Measurements from ENCODE around the gene GALNT8. TPM values are rescaled to one million over a fixed set of nuclear protein-coding genes. Genes with fewer than 3 reads are reported as not detected.

GALNT8 gene
- total RNA-seq, 1 donor from 2014 or later: 0.77 TPM

DNA sequence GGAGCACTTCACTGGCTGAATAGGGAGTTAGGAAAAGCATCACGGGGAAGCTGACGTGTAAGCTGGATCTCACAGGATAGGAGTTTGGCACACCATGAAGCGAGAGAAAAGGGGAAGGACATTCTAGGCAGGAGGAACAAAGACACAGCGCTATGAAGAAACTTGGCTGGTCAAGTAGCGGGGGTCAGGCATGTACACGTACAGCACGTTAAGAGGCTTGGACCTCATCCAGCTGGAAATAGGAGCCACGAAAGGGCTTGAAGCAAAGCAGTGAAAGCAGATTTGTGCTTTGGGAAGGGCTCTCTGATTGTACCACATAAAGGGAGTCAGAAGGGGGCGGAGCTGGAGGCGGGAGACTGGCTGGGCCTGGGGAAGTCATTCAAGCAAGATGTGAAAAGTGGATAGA, 19.6 kb upstream of the GALNT8 start:
- intact Hi-C loops (cut with DNase I): no loop called here
- DNase-seq (peak; percentile 49), ATAC-seq (peak in 1 of 2 donors; percentile 79)

DNA sequence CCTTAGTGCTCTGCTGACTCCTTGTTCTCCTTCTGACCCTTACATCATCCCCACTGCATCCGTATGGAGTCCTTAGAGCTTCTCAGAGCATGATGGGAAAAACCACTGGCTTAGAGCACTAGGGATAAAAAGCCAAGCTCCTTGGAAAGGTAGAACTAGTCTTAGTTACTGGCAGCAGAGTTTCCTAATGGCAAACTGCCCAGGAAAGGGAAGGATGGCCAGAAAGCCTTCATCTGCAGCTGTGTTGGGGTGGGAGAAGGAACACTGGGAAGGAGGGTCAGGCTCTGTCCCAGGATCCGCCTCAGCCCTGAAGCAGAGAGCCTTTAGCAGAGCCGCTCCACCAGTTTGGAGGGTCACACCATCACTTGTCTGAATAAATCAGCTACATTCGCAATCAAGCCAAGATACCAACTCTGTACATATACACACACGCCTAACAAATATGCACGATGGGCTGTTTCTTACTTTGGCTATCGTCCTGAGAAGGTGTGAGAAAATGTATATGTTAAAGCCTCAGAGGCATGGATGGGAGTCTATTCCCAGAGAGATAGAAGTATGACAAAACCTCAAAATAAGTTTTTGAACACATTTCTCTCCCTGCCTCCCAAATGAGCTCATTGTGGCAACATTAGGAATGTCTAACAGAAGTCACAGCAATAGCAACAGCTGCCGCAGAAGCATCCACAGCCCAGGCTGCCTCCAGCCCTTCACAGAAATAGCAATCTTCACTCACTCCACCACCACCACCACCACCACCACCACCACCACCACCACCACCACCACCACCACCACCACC, 18.6 kb upstream of the GALNT8 start:
- no peaks in the 10 kb centered on the region for H3K4me1 ChIP-seq
- intact Hi-C loops (cut with DNase I): no loop called here
- no peak overlapping the region for H3K27ac ChIP-seq
- H3K9me3 ChIP-seq: no peaks in the 10 kb centered on the region
- H3K36me3 ChIP-seq: no peaks in the 10 kb centered on the region
- DNase-seq (no peak), ATAC-seq (no peak)
- TF ChIP-seq, protein P1, sequence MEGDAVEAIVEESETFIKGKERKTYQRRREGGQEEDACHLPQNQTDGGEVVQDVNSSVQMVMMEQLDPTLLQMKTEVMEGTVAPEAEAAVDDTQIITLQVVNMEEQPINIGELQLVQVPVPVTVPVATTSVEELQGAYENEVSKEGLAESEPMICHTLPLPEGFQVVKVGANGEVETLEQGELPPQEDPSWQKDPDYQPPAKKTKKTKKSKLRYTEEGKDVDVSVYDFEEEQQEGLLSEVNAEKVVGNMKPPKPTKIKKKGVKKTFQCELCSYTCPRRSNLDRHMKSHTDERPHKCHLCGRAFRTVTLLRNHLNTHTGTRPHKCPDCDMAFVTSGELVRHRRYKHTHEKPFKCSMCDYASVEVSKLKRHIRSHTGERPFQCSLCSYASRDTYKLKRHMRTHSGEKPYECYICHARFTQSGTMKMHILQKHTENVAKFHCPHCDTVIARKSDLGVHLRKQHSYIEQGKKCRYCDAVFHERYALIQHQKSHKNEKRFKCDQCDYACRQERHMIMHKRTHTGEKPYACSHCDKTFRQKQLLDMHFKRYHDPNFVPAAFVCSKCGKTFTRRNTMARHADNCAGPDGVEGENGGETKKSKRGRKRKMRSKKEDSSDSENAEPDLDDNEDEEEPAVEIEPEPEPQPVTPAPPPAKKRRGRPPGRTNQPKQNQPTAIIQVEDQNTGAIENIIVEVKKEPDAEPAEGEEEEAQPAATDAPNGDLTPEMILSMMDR (IDR thresholded peaks at IDR 0.05): no peak
- no peaks in the 10 kb centered on the region for H3K27me3 ChIP-seq (ENCODE audit: low read depth)
- no peak overlapping the region for H3K4me3 ChIP-seq

More for the DNA sequence above, 19.6 kb upstream of the GALNT8 start:
- Histone ChIP-seq H3K9me3 (no peaks in the 10 kb centered on the region), H3K27me3 (ENCODE audit: low read depth) (no peaks in the 10 kb centered on the region), H3K4me1 (no peaks in the 10 kb centered on the region), H3K36me3 (no peaks in the 10 kb centered on the region), H3K27ac (no peak overlapping the region), H3K4me3 (no peak overlapping the region)
- TF ChIP-seq, protein P1 (IDR thresholded peaks at IDR 0.05): no peak

- Histone ChIP-seq H3K9me3 (no peaks in the 10 kb centered on the region), H3K4me1 (no peaks in the 10 kb centered on the region), H3K4me3 (no peak overlapping the region), H3K36me3 (no peaks in the 10 kb centered on the region), H3K27me3 (ENCODE audit: low read depth) (no peaks in the 10 kb centered on the region), H3K27ac (no peak overlapping the region)
- TF ChIP-seq, protein P1 (IDR thresholded peaks at IDR 0.05): no peak
- DNase-seq (no peak), ATAC-seq (no peak)
- intact Hi-C loops (cut with DNase I): no loop called here
Measured at GRCh38 chr12:4703676-4704075, 16.5 kb upstream of the GALNT8 start.

- H3K4me3 ChIP-seq: no peak overlapping the region
- TF ChIP-seq, protein P1 (IDR thresholded peaks at IDR 0.05): no peak
Measured at GRCh38 chr12:4705824-4706223, 14.4 kb upstream of the GALNT8 start.

GRCh38 chr12:4707306-4707705, 12.9 kb upstream of the GALNT8 start:
- TF ChIP-seq, protein P1 (IDR thresholded peaks at IDR 0.05): no peak
- H3K9me3 ChIP-seq: no peaks in the 10 kb centered on the region
- H3K27me3 ChIP-seq (ENCODE audit: low read depth): no peaks in the 10 kb centered on the region
- H3K4me1 ChIP-seq: no peaks in the 10 kb centered on the region
- H3K36me3 ChIP-seq: no peaks in the 10 kb centered on the region
- DNase-seq (no peak), ATAC-seq (no peak)
- H3K27ac ChIP-seq: no peak overlapping the region
- no peak overlapping the region for H3K4me3 ChIP-seq
- intact Hi-C loops (cut with DNase I): no loop called here

More at GRCh38 chr12:4705824-4706223, 14.4 kb upstream of the GALNT8 start:
- Histone ChIP-seq H3K9me3 (no peaks in the 10 kb centered on the region), H3K4me1 (no peaks in the 10 kb centered on the region), H3K27me3 (ENCODE audit: low read depth) (no peaks in the 10 kb centered on the region), H3K36me3 (no peaks in the 10 kb centered on the region), H3K27ac (no peak overlapping the region)
- ATAC-seq (no peak), DNase-seq (no peak)
- intact Hi-C loops (cut with DNase I): no loop called here
